ENCODE results near the gene AP5Z1. TPM values are rescaled to one million over a fixed set of nuclear protein-coding genes. Genes with fewer than 3 reads are reported as not detected.

AP5Z1 gene
- total RNA-seq, 6 experiments from 2014 or later: 39.8 to 50.4 (median 42.1) TPM

- Mint-ChIP-seq H3K4me3 (no peak overlapping the region), H3K27ac (no peak overlapping the region), H3K4me1 (ENCODE audit: low read depth) (no peaks in the 10 kb centered on the region), H3K9me3 (no peaks in the 10 kb centered on the region), H3K36me3 (ENCODE audit: low read depth) (peaks cover 3% of the 10 kb centered on the region; the same call in 1 of the 2 replicates), H3K27me3 (ENCODE audit: insufficient read depth) (no peaks in the 10 kb centered on the region; the same call in none of the 2 replicates)
- peak; percentile 96 for TF ChIP-seq CTCF (IDR thresholded peaks at IDR 0.05)
- DNase-seq: peak; percentile 25
Measured at GRCh38 chr7:4753598-4754432, 21.6 kb upstream of the AP5Z1 start.

GRCh38 chr7:4754433-4755010 is 20.9 kb upstream of the AP5Z1 start:
- Mint-ChIP-seq H3K9me3 (no peaks in the 10 kb centered on the region), H3K4me3 (no peak overlapping the region), H3K36me3 (ENCODE audit: low read depth) (no peaks in the 10 kb centered on the region), H3K27ac (no peak overlapping the region), H3K27me3 (ENCODE audit: insufficient read depth) (no peaks in the 10 kb centered on the region; the same call in none of the 2 replicates), H3K4me1 (ENCODE audit: low read depth) (no peaks in the 10 kb centered on the region)
- no peak for DNase-seq
- no peak for TF ChIP-seq CTCF (IDR thresholded peaks at IDR 0.05)

GRCh38 chr7:4755045-4755444 is 20.4 kb upstream of the AP5Z1 start:
- Mint-ChIP-seq H3K27ac (no peak overlapping the region), H3K27me3 (ENCODE audit: insufficient read depth) (no peaks in the 10 kb centered on the region; the same call in none of the 2 replicates), H3K4me1 (ENCODE audit: low read depth) (no peaks in the 10 kb centered on the region), H3K9me3 (no peaks in the 10 kb centered on the region), H3K36me3 (ENCODE audit: low read depth) (peaks cover 2% of the 10 kb centered on the region; the same call in 1 of the 2 replicates), H3K4me3 (no peak overlapping the region)
- TF ChIP-seq CTCF (IDR thresholded peaks at IDR 0.05): no peak
- DNase-seq: no peak

GRCh38 chr7:4758111-4758510 is 17.3 kb upstream of the AP5Z1 start:
- Mint-ChIP-seq H3K4me1 (ENCODE audit: low read depth) (no peaks in the 10 kb centered on the region), H3K9me3 (no peaks in the 10 kb centered on the region), H3K27ac (no peak overlapping the region), H3K4me3 (no peak overlapping the region), H3K27me3 (ENCODE audit: insufficient read depth) (no peaks in the 10 kb centered on the region; the same call in none of the 2 replicates), H3K36me3 (ENCODE audit: low read depth) (peaks cover 14% of the 10 kb centered on the region)
- no peak for TF ChIP-seq CTCF (IDR thresholded peaks at IDR 0.05)
- no peak for DNase-seq

- Mint-ChIP-seq H3K27me3 (ENCODE audit: insufficient read depth) (no peaks in the 10 kb centered on the region; the same call in none of the 2 replicates), H3K4me3 (no peak overlapping the region), H3K36me3 (ENCODE audit: low read depth) (peaks cover 14% of the 10 kb centered on the region), H3K9me3 (no peaks in the 10 kb centered on the region), H3K27ac (no peak overlapping the region), H3K4me1 (ENCODE audit: low read depth) (no peaks in the 10 kb centered on the region)
- TF ChIP-seq CTCF (IDR thresholded peaks at IDR 0.05): no peak
- no peak for DNase-seq
Measured at GRCh38 chr7:4758791-4759190, 16.6 kb upstream of the AP5Z1 start.
